Embryonic facial prominence (tissue), 1 donor: ENCODE results near the gene HSPA9.

Experiments used
- DNase-seq: peaks from one replicate; pipeline ENCODE4 v3.0.0-alpha.2; 2016; ENCODE audit errors: extremely low spot score

Gene HSPA9

GRCh38 chr5:138595180-138595795 lies 20.1 kb upstream of the HSPA9 start:
- DNase-seq = no peak

GRCh38 chr5:138594305-138595058 lies 19.3 kb upstream of the HSPA9 start:
- no peak for DNase-seq

- DNase-seq = no peak
Observed at GRCh38 chr5:138588013-138588788, 13.0 kb upstream of the HSPA9 start.

- DNase-seq = no peak
Observed at GRCh38 chr5:138585157-138585556, 10.0 kb upstream of the HSPA9 start.

- no peak for DNase-seq
Observed at GRCh38 chr5:138583984-138584637, 8.9 kb upstream of the HSPA9 start.

GRCh38 chr5:138582959-138583358 lies 7.8 kb upstream of the HSPA9 start:
- no peak for DNase-seq

- DNase-seq = no peak
Observed at GRCh38 chr5:138580777-138581176, 5.6 kb upstream of the HSPA9 start.

GRCh38 chr5:138580001-138580400 lies 4.8 kb upstream of the HSPA9 start:
- no peak for DNase-seq

- DNase-seq = no peak
Observed at GRCh38 chr5:138579517-138579863, 4.3 kb upstream of the HSPA9 start.

GRCh38 chr5:138577452-138577851 lies 2.3 kb upstream of the HSPA9 start:
- DNase-seq = no peak

GRCh38 chr5:138574744-138575193 lies 432 bp downstream of the HSPA9 start:
- DNase-seq = no peak

- no peak for DNase-seq
Observed at GRCh38 chr5:138573949-138574670, 1.1 kb downstream of the HSPA9 start.

GRCh38 chr5:138573223-138573622 lies 2.0 kb downstream of the HSPA9 start:
- DNase-seq = no peak

GRCh38 chr5:138570871-138571270 lies 4.3 kb downstream of the HSPA9 start:
- DNase-seq = no peak

GRCh38 chr5:138569782-138570181 lies 5.4 kb downstream of the HSPA9 start:
- DNase-seq = no peak

GRCh38 chr5:138568061-138568824 lies 7.0 kb downstream of the HSPA9 start:
- DNase-seq = no peak

- DNase-seq = no peak
Observed at GRCh38 chr5:138566792-138567191, 8.4 kb downstream of the HSPA9 start.

- DNase-seq = no peak
Observed at GRCh38 chr5:138565100-138565821, 9.9 kb downstream of the HSPA9 start.

GRCh38 chr5:138564242-138564641 lies 11.0 kb downstream of the HSPA9 start:
- DNase-seq = no peak
